Measurements from ENCODE around the gene TNFSF4.

The TNFSF4 gene

GRCh38 chr1:173137107-173137706 is 69.9 kb downstream of the TNFSF4 start:
- TF ChIP-seq, protein P1, sequence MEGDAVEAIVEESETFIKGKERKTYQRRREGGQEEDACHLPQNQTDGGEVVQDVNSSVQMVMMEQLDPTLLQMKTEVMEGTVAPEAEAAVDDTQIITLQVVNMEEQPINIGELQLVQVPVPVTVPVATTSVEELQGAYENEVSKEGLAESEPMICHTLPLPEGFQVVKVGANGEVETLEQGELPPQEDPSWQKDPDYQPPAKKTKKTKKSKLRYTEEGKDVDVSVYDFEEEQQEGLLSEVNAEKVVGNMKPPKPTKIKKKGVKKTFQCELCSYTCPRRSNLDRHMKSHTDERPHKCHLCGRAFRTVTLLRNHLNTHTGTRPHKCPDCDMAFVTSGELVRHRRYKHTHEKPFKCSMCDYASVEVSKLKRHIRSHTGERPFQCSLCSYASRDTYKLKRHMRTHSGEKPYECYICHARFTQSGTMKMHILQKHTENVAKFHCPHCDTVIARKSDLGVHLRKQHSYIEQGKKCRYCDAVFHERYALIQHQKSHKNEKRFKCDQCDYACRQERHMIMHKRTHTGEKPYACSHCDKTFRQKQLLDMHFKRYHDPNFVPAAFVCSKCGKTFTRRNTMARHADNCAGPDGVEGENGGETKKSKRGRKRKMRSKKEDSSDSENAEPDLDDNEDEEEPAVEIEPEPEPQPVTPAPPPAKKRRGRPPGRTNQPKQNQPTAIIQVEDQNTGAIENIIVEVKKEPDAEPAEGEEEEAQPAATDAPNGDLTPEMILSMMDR (IDR thresholded peaks at IDR 0.05; ENCODE audit: low read depth, low read length, missing control alignments), result no peak
- DNase-seq (ENCODE audit: extremely low read depth, low read depth), result no peak
- H3K4me3 ChIP-seq (replicated peaks; ENCODE audit: low read depth, low read length), result no peak overlapping the region

DNA sequence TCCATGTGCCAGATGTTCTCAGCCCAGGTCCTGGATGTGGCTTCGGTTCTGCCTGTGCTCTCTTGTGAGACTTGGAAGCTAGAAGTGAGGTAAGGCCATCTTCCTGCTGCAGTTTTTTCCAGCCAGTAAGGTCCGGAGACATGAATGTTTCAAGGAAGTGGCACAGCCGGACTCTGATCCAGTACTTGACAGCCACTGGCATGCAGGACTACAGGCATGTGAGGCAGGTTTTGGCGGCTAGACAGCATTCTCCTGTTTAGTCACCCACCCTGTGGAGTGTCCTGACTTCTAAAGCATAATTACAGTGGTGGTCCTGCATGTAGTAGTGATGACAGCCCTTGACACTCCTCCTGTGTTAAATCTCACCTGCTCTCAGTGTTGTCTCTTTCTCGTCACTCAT is 72.3 kb downstream of the TNFSF4 start:
- TF ChIP-seq, protein P1 (IDR thresholded peaks at IDR 0.05; ENCODE audit: low read depth, low read length, missing control alignments), result no peak
- no peak overlapping the region for H3K4me3 ChIP-seq (replicated peaks; ENCODE audit: low read depth, low read length)
- DNase-seq (ENCODE audit: extremely low read depth, low read depth), result no peak

DNA sequence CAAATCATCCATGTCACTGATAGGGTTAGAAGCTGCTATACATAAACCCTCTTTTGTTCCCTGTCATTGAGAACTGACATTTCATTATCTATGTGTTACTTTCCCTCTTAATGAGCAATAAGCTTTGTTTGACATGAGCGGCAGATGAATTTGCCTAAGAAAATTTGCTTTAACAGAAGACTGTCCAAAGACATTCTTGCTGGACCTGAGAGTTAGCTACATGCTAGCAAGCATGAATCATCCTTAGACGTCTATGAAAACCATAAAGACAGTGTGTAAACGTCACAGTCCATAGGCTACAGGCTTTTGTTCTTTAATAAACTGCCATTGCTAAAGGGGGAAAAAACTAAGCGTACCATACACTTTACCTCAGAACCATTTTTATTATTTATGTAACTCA is 73.1 kb downstream of the TNFSF4 start:
- TF ChIP-seq, protein P1 (IDR thresholded peaks at IDR 0.05; ENCODE audit: low read depth, low read length, missing control alignments), result no peak
- no peak overlapping the region for H3K4me3 ChIP-seq (replicated peaks; ENCODE audit: low read depth, low read length)
- no peak for DNase-seq (ENCODE audit: extremely low read depth, low read depth)

Measured in HFF-Myc (cell line).